K562 (cell line): Measurements from ENCODE around the gene PRPSAP1. TPM values are rescaled to one million over a fixed set of nuclear protein-coding genes. Genes with fewer than 3 reads are reported as not detected.

Source experiments
- CCAR2 ChIP-seq: fragments of 200-400 bp; formaldehyde crosslinking; IDR thresholded peaks from 2 replicates; pipeline ENCODE4 v1.6.1; 2017; ENCODE audit warnings: mild to moderate bottlenecking, low read depth, low read length
- CHAMP1 ChIP-seq: fragments of 450-650 bp; IDR thresholded peaks from 2 replicates; pipeline ENCODE4 v1.6.1; 2016; ENCODE audit warnings: mild to moderate bottlenecking
- CXXC5 ChIP-seq: fragments of 250-450 bp; sonication (Bioruptor Pico); IDR thresholded peaks from 2 replicates; pipeline ENCODE4 v1.8.0; 2022; ENCODE audit warnings: inconsistent platforms, mild to moderate bottlenecking, moderate library complexity
- DIDO1 ChIP-seq: fragments of 450-650 bp; IDR thresholded peaks from 2 replicates; pipeline ENCODE4 v1.6.1; 2016; ENCODE audit warnings: low read depth, missing biosample characterization, missing genetic modification characterization
- DPF2 ChIP-seq: fragments of 450-650 bp; IDR thresholded peaks from 2 replicates; pipeline ENCODE4 v1.6.1; 2016
- FOXJ2 ChIP-seq: fragments of 200-800 bp; sonication (Bioruptor generic); IDR thresholded peaks from 2 replicates; pipeline ENCODE4 v1.6.1; 2016; ENCODE audit warnings: missing genetic modification characterization, missing compliant biosample characterization
- GATA2 ChIP-seq: sonication (generic); formaldehyde crosslinking; IDR thresholded peaks from 2 replicates; pipeline ENCODE4 v1.4.0; 2020; ENCODE audit warnings: mild to moderate bottlenecking, missing genetic modification reagents
- IRF2 ChIP-seq: sonication (generic); formaldehyde crosslinking; IDR thresholded peaks from 2 replicates; pipeline ENCODE4 v1.8.1; 2022; ENCODE audit warnings: mild to moderate bottlenecking, missing genetic modification reagents
- IRF9 ChIP-seq: fragments of 450-650 bp; IDR thresholded peaks from 2 replicates; pipeline ENCODE4 v1.6.1; 2016; ENCODE audit warnings: missing biosample characterization, missing genetic modification characterization
- KLF16 ChIP-seq: IDR thresholded peaks from 2 replicates; pipeline ENCODE4 v1.6.1; 2016; ENCODE audit warnings: antibody characterized with exemption
- MAZ ChIP-seq, 2 experiments: fragments of 450-650 bp in 1 of 2; sonication (generic) in 1 of 2; formaldehyde crosslinking; IDR thresholded peaks in 1 of 2; conservative IDR thresholded peaks in 1 of 2; 2 replicates each; pipeline versions ENCODE4 v1.4.0 to v1.5.0; 2020; ENCODE audit warnings: mild to moderate bottlenecking in 1 of 2, missing genetic modification reagents in 1 of 2
- NFRKB ChIP-seq: fragments of 450-650 bp; IDR thresholded peaks from 2 replicates; pipeline ENCODE4 v1.6.1; 2016; ENCODE audit warnings: low read depth
- PHB ChIP-seq: fragments of 250-450 bp; sonication (Bioruptor Pico); IDR thresholded peaks from 2 replicates; pipeline ENCODE4 v1.5.0; 2021
- PHF20 ChIP-seq: fragments of 450-650 bp; IDR thresholded peaks from 2 replicates; pipeline ENCODE4 v1.6.1; 2018; ENCODE audit not compliant: partially characterized antibody
- PURB ChIP-seq: sonication (generic); formaldehyde crosslinking; IDR thresholded peaks from 2 replicates; pipeline ENCODE4 v1.9.0; 2021; ENCODE audit warnings: low read depth, mild to moderate bottlenecking, missing genetic modification reagents
- SREBF2 ChIP-seq: sonication (generic); formaldehyde crosslinking; IDR thresholded peaks from 2 replicates; pipeline ENCODE4 v1.4.0; 2020; ENCODE audit warnings: mild to moderate bottlenecking, missing genetic modification reagents
- THAP7 ChIP-seq: fragments of 250-450 bp; sonication (Bioruptor Pico); IDR thresholded peaks from 2 replicates; pipeline ENCODE4 v1.5.0; 2021
- ZNF146 ChIP-seq: IDR thresholded peaks from one replicate; pipeline ENCODE4 v1.6.1; 2018; ENCODE audit warnings: missing compliant biosample characterization; ENCODE audit not compliant: unreplicated experiment
- ZNF253 ChIP-seq: fragments of 250-450 bp; sonication (Bioruptor Pico); conservative IDR thresholded peaks from 2 replicates; pipeline ENCODE4 v1.6.1; 2021; ENCODE audit warnings: mild to moderate bottlenecking
- ZNF764 ChIP-seq: fragments of 250-450 bp; sonication (Bioruptor Pico); IDR thresholded peaks from 2 replicates; pipeline ENCODE4 v1.4.0; 2020; ENCODE audit warnings: low read depth, mild to moderate bottlenecking, moderate library complexity
- polyA plus RNA-seq, 8 experiments: library from polyadenylated mRNA; depleted of rRNA in 4 of 8; stranded (reverse) in 5 of 8; unstranded in 3 of 8; fragments of >200 nt; fragmentation: Nextera tagmentation in 2 of 8; fragmentation: Illumina TruSeq in 1 of 8; extraction: Ambion mirVana in 2 of 8; extraction: Trizol in 1 of 8; gene quantifications; 2 replicates each; pipeline versions ENCODE4 v1.2.1 to v1.2.3, GENCODE V29; 2011 to 2014; ENCODE audit warnings: inconsistent platforms in 1 of 8, missing spikeins in 1 of 8
- total RNA-seq, 7 experiments: library from RNA; depleted of rRNA in 6 of 7; stranded (reverse); fragments of >200 nt in 6 of 7; fragmentation: Illumina TruSeq in 2 of 7; extraction: Trizol in 2 of 7; gene quantifications; 2 replicates each; pipeline versions ENCODE4 v1.2.1 to v1.2.3, GENCODE V29; 2011 to 2021; ENCODE audit warnings: low replicate concordance in 1 of 7
- TF ChIP-seq, protein P1 (sequence below): sonication (generic); IDR thresholded peaks from 2 replicates; pipeline ENCODE4 v1.6.1; 2016
- TF ChIP-seq, protein P2 (sequence below): sonication (generic); formaldehyde crosslinking; IDR thresholded peaks from 2 replicates; pipeline ENCODE4 v1.9.0; 2022; ENCODE audit warnings: mild to moderate bottlenecking, missing genetic modification reagents

The PRPSAP1 gene
- total and polyA plus RNA-seq, 9 of the 15 experiments (the other 6 are each of a cell fraction or from before 2014, with no cell fraction given): 21.9 to 77.1 (median 40.8) TPM

DNA sequence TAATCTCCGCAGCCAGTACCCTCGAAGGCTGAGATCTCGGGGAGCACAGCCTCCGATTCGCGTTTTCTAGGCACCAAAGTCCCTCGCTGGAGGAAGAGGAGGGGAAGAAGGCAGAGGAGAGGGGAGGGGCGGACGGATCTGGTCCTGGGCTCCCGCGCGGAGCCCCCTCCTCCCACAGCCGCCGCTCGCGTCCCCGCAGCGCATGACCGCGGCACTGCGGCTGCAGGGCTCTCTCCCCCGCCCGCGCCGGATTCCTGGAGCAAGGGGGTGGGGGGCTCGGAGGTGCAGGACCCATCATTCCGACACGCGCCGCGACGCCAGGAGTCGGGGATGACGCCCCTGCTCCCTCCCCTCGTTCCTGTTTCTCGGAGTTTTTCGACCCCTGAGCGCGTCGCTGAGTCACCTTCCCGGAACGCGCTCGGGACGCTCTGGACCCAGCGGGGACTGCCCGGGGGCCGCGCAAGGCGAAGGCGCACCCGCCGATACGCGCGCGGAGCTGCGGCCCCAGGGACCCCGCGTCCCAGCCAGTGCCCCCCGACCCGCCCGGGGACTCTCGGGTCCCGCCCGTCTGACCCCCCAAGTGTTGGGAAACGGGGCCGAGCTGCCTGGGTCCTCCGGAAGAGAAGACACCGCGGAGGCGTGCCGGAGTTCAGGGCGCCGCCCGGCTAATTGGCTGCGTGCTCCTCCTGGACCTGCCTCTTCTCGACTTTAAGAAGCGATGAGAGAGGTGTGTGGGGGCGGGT lies 29.3 kb upstream of the PRPSAP1 start (continued):
- TF ChIP-seq CXXC5 (CRISPR knock-in tag) (peak; percentile 67), DPF2 (peak; percentile 11; the same call in 1 of the 2 replicates), PHF20 (no peak), ZNF764 (CRISPR knock-in tag) (no peak), DIDO1 (no peak), CHAMP1 (no peak), KLF16 (no peak), GATA2 (CRISPR knock-in tag) (no peak), THAP7 (no peak), FOXJ2 (tag) (no peak), MAZ (CRISPR knock-in tag; conservative IDR thresholded peaks at IDR 0.05 in 1 of 2, IDR thresholded peaks at IDR 0.05 in 1 of 2) (peak; percentile 46 to 60; a peak in 3 of 4 replicates), CCAR2 (no peak), ZNF253 (CRISPR knock-in tag) (no peak), PURB (CRISPR knock-in tag) (no peak), IRF9 (no peak), NFRKB (no peak), SREBF2 (CRISPR knock-in tag) (no peak), PHB (CRISPR knock-in tag) (no peak), IRF2 (CRISPR knock-in tag) (no peak), ZNF146 (no peak)
- TF ChIP-seq, protein P1, sequence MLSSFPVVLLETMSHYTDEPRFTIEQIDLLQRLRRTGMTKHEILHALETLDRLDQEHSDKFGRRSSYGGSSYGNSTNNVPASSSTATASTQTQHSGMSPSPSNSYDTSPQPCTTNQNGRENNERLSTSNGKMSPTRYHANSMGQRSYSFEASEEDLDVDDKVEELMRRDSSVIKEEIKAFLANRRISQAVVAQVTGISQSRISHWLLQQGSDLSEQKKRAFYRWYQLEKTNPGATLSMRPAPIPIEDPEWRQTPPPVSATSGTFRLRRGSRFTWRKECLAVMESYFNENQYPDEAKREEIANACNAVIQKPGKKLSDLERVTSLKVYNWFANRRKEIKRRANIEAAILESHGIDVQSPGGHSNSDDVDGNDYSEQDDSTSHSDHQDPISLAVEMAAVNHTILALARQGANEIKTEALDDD: no peak
- TF ChIP-seq, protein P2, sequence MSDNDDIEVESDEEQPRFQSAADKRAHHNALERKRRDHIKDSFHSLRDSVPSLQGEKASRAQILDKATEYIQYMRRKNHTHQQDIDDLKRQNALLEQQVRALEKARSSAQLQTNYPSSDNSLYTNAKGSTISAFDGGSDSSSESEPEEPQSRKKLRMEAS (CRISPR knock-in tag): peak; percentile 83
